Measurements from ENCODE around the gene APOBR.

DNA sequence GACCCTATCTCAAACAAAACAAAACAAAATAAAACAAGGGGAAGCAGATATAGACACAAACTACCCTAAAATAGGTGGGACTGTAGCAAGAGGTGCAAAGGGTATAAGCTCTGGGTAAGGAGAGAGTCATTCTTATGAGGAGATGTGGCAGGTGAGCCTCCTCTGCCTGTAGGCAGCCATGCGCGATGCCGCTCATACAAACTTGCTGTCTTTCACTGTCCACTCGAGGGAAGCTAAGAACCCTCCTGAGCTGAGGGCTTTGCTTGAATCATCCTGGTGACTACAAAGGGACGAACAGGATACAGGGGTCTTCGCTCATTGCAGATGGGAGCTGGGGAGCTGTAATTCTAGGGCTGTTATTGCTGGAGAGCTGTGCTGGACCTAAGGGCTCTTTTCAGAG is 27.0 kb downstream of the APOBR start:
- TF ChIP-seq EP300 (IDR thresholded peaks at IDR 0.05; ENCODE audit: low read depth in 2 of 2, low read length in 2 of 2) (no peak), EP300 (CRISPR knock-in tag; IDR thresholded peaks at IDR 0.05; ENCODE audit: borderline replicate concordance) (no peak), TAF15 (IDR thresholded peaks at IDR 0.05; ENCODE audit: low read depth, low read length, poor library complexity, severe bottlenecking) (no peak), TARDBP (CRISPR knock-in tag; IDR thresholded peaks at IDR 0.05) (no peak), NFIC (IDR thresholded peaks at IDR 0.05; ENCODE audit: low read length) (no peak), ZNF317 (CRISPR knock-in tag; IDR thresholded peaks at IDR 0.05) (no peak), CBX1 (IDR thresholded peaks at IDR 0.05; ENCODE audit: low read depth) (no peak)
- TF ChIP-seq, protein P1, sequence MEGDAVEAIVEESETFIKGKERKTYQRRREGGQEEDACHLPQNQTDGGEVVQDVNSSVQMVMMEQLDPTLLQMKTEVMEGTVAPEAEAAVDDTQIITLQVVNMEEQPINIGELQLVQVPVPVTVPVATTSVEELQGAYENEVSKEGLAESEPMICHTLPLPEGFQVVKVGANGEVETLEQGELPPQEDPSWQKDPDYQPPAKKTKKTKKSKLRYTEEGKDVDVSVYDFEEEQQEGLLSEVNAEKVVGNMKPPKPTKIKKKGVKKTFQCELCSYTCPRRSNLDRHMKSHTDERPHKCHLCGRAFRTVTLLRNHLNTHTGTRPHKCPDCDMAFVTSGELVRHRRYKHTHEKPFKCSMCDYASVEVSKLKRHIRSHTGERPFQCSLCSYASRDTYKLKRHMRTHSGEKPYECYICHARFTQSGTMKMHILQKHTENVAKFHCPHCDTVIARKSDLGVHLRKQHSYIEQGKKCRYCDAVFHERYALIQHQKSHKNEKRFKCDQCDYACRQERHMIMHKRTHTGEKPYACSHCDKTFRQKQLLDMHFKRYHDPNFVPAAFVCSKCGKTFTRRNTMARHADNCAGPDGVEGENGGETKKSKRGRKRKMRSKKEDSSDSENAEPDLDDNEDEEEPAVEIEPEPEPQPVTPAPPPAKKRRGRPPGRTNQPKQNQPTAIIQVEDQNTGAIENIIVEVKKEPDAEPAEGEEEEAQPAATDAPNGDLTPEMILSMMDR (CRISPR knock-in tag; IDR thresholded peaks at IDR 0.05), result no peak
- TF ChIP-seq, protein P2, sequence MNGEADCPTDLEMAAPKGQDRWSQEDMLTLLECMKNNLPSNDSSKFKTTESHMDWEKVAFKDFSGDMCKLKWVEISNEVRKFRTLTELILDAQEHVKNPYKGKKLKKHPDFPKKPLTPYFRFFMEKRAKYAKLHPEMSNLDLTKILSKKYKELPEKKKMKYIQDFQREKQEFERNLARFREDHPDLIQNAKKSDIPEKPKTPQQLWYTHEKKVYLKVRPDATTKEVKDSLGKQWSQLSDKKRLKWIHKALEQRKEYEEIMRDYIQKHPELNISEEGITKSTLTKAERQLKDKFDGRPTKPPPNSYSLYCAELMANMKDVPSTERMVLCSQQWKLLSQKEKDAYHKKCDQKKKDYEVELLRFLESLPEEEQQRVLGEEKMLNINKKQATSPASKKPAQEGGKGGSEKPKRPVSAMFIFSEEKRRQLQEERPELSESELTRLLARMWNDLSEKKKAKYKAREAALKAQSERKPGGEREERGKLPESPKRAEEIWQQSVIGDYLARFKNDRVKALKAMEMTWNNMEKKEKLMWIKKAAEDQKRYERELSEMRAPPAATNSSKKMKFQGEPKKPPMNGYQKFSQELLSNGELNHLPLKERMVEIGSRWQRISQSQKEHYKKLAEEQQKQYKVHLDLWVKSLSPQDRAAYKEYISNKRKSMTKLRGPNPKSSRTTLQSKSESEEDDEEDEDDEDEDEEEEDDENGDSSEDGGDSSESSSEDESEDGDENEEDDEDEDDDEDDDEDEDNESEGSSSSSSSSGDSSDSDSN (CRISPR knock-in tag; IDR thresholded peaks at IDR 0.05), result no peak

All from HepG2 (cell line).